Embryonic facial prominence (tissue), 1 donor: ENCODE results near the gene OSBPL8.
A peak's percentile ranks its signal among the peaks of the same experiment; 100 is the strongest.

ENCODE experiments used
- DNase-seq: peaks from one replicate; pipeline ENCODE4 v3.0.0-alpha.2; 2016; ENCODE audit errors: extremely low spot score

Gene OSBPL8

GRCh38 chr12:76559400-76560085 is at the start of gene OSBPL8:
TSS of gene OSBPL8 (minus strand) at chr12:76559771. CDS start at chr12:76487551, 72,220 bp downstream.
- peak; percentile 81 for DNase-seq

GRCh38 chr12:76608070-76608469 is 48.5 kb upstream of the OSBPL8 start:
- DNase-seq = no peak

GRCh38 chr12:76595056-76595455 is 35.5 kb upstream of the OSBPL8 start:
- no peak for DNase-seq

GRCh38 chr12:76591476-76591875 is 31.9 kb upstream of the OSBPL8 start:
- DNase-seq = no peak

GRCh38 chr12:76590131-76590530 is 30.6 kb upstream of the OSBPL8 start:
- no peak for DNase-seq

- no peak for DNase-seq
Measured at GRCh38 chr12:76588881-76589565, 29.5 kb upstream of the OSBPL8 start.

- no peak for DNase-seq
Measured at GRCh38 chr12:76587428-76588178, 28.0 kb upstream of the OSBPL8 start.

GRCh38 chr12:76586764-76587395 is 27.3 kb upstream of the OSBPL8 start:
- DNase-seq = no peak

GRCh38 chr12:76583301-76583700 is 23.7 kb upstream of the OSBPL8 start:
- DNase-seq = no peak

GRCh38 chr12:76573840-76574373 is 14.3 kb upstream of the OSBPL8 start:
- DNase-seq = no peak

- DNase-seq = no peak
Measured at GRCh38 chr12:76571256-76571655, 11.7 kb upstream of the OSBPL8 start.

GRCh38 chr12:76569685-76570604 is 10.4 kb upstream of the OSBPL8 start:
- no peak for DNase-seq

GRCh38 chr12:76568888-76569551 is 9.4 kb upstream of the OSBPL8 start:
- DNase-seq = no peak

GRCh38 chr12:76568130-76568529 is 8.6 kb upstream of the OSBPL8 start:
- no peak for DNase-seq

- no peak for DNase-seq
Measured at GRCh38 chr12:76563061-76563460, 3.5 kb upstream of the OSBPL8 start.

GRCh38 chr12:76562130-76562529 is 2.6 kb upstream of the OSBPL8 start:
- no peak for DNase-seq

GRCh38 chr12:76560086-76560491 is 518 bp upstream of the OSBPL8 start:
- DNase-seq = no peak

GRCh38 chr12:76558684-76559399 is 729 bp downstream of the OSBPL8 start:
- DNase-seq = peak; percentile 24

GRCh38 chr12:76556368-76556767 is 3.2 kb downstream of the OSBPL8 start:
- no peak for DNase-seq

- no peak for DNase-seq
Measured at GRCh38 chr12:76555797-76556196, 3.8 kb downstream of the OSBPL8 start.
